ENCODE measurements around the gene PFDN5.

GRCh38 chr12:53340398-53340797 is 45.1 kb downstream of the PFDN5 start:
- TF ChIP-seq CTCF (IDR thresholded peaks at IDR 0.05; ENCODE audit: low read depth, low read length), result no peak
- no peak for TF ChIP-seq POLR2A (IDR thresholded peaks at IDR 0.05; ENCODE audit: extremely low read depth, insufficient read length)
